Measurements from ENCODE around the gene PRPF8. TPM values are rescaled to one million over a fixed set of nuclear protein-coding genes. Genes with fewer than 3 reads are reported as not detected.

Gene PRPF8
- total and polyA plus RNA-seq, 2 experiments from 2014 or later: 178 to 246 TPM

- Mint-ChIP-seq H3K27me3 (ENCODE audit: insufficient read depth, low read depth, poor library complexity) (peaks cover 19% of the 10 kb centered on the region), H3K4me1 (no peaks in the 10 kb centered on the region; the same call in 1 of the 3 replicates), H3K36me3 (ENCODE audit: low read depth) (peaks cover 8% of the 10 kb centered on the region), H3K27ac (no peak overlapping the region), H3K4me3 (no peak overlapping the region), H3K9me3 (no peaks in the 10 kb centered on the region)
- Histone ChIP-seq H3K9me2 (ENCODE audit: insufficient read depth) (no peaks in the 10 kb centered on the region), H3K79me2 (replicated peaks; ENCODE audit: insufficient read depth) (no peaks in the 10 kb centered on the region), H3K4me3 (no peak overlapping the region), H3K4me1 (ENCODE audit: insufficient read depth) (no peaks in the 10 kb centered on the region), H3K36me3 (ENCODE audit: insufficient read depth) (no peaks in the 10 kb centered on the region), H3F3A (replicated peaks; ENCODE audit: low read depth) (no peaks in the 10 kb centered on the region), H3K27ac (ENCODE audit: low read depth) (no peak overlapping the region), H3K27me3 (ENCODE audit: insufficient read depth) (no peaks in the 10 kb centered on the region), H3K4me2 (no peak overlapping the region), H2AFZ (no peak overlapping the region), H4K20me1 (replicated peaks; ENCODE audit: insufficient read depth) (no peaks in the 10 kb centered on the region)
- TF ChIP-seq ZNF462 (CRISPR knock-in tag; IDR thresholded peaks at IDR 0.05) (no peak), CREB1 (CRISPR knock-in tag; IDR thresholded peaks at IDR 0.05; ENCODE audit: low read depth) (no peak), ZNF331 (CRISPR knock-in tag; IDR thresholded peaks at IDR 0.05; ENCODE audit: low read depth) (no peak), EZH2phosphoT487 (IDR thresholded peaks at IDR 0.05; ENCODE audit: unreplicated experiment) (no peak), NANOG (IDR thresholded peaks at IDR 0.05; ENCODE audit: borderline replicate concordance) (no peak), ETS1 (IDR thresholded peaks at IDR 0.05) (no peak), EZH2 (IDR thresholded peaks at IDR 0.05; ENCODE audit: low read depth, unreplicated experiment) (no peak), STAT1 (IDR thresholded peaks at IDR 0.05; ENCODE audit: unreplicated experiment) (no peak), CTCF (conservative IDR thresholded peaks at IDR 0.05; ENCODE audit: low read depth in 2 of 2) (no peak), REST (IDR thresholded peaks at IDR 0.05; ENCODE audit: unreplicated experiment) (no peak), POLR2AphosphoS5 (IDR thresholded peaks at IDR 0.05; ENCODE audit: low read depth) (no peak), ZNF114 (CRISPR knock-in tag; IDR thresholded peaks at IDR 0.05) (no peak), JUNB (IDR thresholded peaks at IDR 0.05; ENCODE audit: unreplicated experiment) (no peak)
- ATAC-seq: no peak
- no peak for DNase-seq (ENCODE audit: low spot score)
Observed at GRCh38 chr17:1730326-1731193, 45.9 kb upstream of the PRPF8 start.
